ENCODE measurements around the gene LDLRAD3. TPM values are rescaled to one million over a fixed set of nuclear protein-coding genes. Genes with fewer than 3 reads are reported as not detected.
"Not testable (repeated sequence)": the region's sequence is repeated elsewhere in the genome, so short reads cannot be mapped to it uniquely, and the experiment has no call there.

The LDLRAD3 gene
- polyA plus RNA-seq, 1 donor, result 20.4 TPM

- DNase-seq (ENCODE audit: low read depth), result no peak
Measured at GRCh38 chr11:36016709-36017108, 72.8 kb downstream of the LDLRAD3 start.

GRCh38 chr11:36019005-36019596 lies 75.2 kb downstream of the LDLRAD3 start:
- no peak for DNase-seq (ENCODE audit: low read depth)

GRCh38 chr11:36019722-36020121 lies 75.9 kb downstream of the LDLRAD3 start:
- DNase-seq (ENCODE audit: low read depth), result no peak

GRCh38 chr11:36022882-36023281 lies 79.0 kb downstream of the LDLRAD3 start:
- DNase-seq (ENCODE audit: low read depth), result no peak

GRCh38 chr11:36023922-36024321 lies 80.1 kb downstream of the LDLRAD3 start:
- no peak for DNase-seq (ENCODE audit: low read depth)

GRCh38 chr11:36024716-36025115 lies 80.9 kb downstream of the LDLRAD3 start:
- DNase-seq (ENCODE audit: low read depth), result no peak

GRCh38 chr11:36026315-36026968 lies 82.6 kb downstream of the LDLRAD3 start:
- no peak for DNase-seq (ENCODE audit: low read depth)

- DNase-seq (ENCODE audit: low read depth), result no peak
Measured at GRCh38 chr11:36027731-36028130, 83.9 kb downstream of the LDLRAD3 start.

GRCh38 chr11:36029616-36030015 lies 85.8 kb downstream of the LDLRAD3 start:
- DNase-seq (ENCODE audit: low read depth), result no peak

GRCh38 chr11:36030731-36031281 lies 86.9 kb downstream of the LDLRAD3 start:
- no peak for DNase-seq (ENCODE audit: low read depth)

GRCh38 chr11:36033082-36033751 lies 89.4 kb downstream of the LDLRAD3 start:
- no peak for DNase-seq (ENCODE audit: low read depth)

DNA sequence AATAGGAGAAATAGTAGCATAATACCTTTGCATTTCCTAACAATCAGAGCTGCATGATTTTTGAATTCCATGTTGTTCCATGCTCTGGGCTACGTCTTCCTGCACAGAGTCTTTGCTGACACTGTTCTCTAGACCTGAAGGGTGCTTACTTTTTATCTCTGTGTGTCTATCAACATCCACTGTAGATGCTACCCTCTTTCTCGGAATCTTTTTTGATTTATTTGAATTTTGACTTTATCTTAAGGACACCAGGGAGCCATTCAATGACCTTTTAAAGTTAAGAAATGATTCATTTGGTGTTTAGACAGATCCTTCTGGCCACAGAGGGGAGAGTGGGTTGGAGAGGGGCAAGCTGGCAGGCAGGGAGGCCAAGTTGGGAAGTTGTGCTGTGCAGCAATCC lies 90.1 kb downstream of the LDLRAD3 start:
- DNase-seq (ENCODE audit: low read depth), result no peak

DNA sequence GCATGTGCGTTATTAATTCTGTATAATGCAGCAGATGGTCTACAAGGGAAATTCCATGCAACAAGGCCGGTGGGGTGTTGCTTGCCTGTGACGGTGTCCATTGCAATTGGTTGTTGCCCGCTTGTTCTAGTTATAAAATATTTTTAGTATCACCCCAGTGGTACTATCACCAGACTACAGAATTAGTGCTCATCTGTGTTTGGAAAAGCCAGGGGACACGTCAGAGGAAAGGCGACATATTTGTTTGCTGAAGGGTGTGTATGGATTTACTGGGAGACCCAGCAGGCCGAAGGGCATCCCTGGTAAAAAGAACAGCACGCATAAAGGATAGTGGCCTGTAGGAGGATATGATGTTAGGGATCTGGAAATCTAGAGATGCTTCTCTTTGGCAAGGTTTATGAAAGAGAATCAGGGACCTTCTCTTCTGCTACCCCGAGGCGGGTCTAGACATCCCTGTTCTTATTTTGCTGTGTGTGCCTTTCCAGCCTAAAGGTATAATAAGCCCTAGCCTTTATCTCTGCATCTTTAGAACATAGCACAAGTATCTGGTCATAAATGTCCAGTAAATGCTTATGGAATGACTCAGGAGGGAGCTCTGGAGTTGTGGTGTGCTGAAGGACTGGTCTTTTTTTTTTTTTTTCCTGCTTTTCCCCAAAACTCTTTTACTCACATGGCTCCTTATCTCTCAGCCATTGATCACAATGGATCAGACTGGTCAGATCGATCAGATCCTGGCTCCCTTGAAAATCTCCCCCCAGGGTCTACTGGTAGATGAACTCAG lies 90.9 kb downstream of the LDLRAD3 start:
- DNase-seq (ENCODE audit: low read depth), result no peak

DNA sequence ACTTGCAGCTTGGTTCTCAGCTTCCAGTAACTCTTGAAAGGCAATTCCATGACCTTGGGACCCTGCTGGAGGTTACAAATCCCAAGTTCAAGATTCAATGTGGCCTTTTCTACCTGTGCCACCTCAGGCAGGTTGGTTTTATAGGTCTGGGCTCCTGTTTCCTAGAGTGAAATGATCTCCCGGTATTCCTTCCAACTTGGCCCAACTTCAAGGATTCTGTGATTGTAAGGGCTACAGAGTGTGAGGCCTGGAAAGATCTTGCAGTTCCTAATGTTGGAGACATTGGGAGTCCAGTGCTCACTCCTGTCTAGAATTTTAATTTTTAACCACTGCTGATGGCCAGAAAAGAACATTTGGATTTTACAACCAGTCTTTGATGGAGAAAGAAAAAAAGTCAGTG lies 91.6 kb downstream of the LDLRAD3 start:
- no peak for DNase-seq (ENCODE audit: low read depth)

DNA sequence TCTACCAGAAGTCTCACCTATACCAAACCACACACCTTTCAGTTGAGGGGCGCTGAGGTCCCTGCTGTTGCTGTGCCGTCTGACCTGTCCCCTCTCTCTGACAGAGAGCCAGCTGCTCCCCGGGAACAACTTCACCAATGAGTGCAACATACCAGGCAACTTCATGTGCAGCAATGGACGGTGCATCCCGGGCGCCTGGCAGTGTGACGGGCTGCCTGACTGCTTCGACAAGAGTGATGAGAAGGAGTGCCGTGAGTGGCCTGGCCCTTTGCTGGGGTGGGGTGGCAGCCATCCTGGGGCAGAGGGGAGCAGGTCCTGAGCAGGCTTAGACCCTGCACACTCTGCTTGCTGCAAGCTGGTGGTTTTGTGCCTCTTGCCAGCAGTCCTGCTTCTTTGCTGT lies 92.1 kb downstream of the LDLRAD3 start:
- DNase-seq (ENCODE audit: low read depth), result no peak

- DNase-seq (ENCODE audit: low read depth), result no peak
Measured at GRCh38 chr11:36037031-36037430, 93.2 kb downstream of the LDLRAD3 start.

- no peak for DNase-seq (ENCODE audit: low read depth)
Measured at GRCh38 chr11:36038541-36038940, 94.7 kb downstream of the LDLRAD3 start.

DNA sequence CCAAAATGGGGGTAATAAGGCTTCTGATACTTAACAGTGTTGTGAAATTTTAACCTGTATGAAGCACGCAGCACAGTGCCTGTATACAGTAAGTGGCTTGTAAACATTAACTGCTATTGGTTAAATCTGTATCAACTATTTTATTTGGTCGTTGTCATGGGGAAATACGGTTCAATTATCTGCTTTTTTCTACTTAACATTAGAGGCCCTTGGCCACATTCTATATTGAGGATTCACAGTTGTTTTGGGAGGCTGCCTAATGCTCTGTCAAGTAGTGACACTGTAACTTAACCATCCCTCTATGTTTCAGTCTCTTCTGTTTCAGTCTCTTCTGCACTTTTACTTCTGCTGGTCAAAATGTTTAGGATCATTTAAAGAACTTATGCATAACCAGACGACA lies 95.6 kb downstream of the LDLRAD3 start:
- DNase-seq (ENCODE audit: low read depth), result no peak

- no peak for DNase-seq (ENCODE audit: low read depth)
Measured at GRCh38 chr11:36041988-36042611, 98.2 kb downstream of the LDLRAD3 start.

- DNase-seq (ENCODE audit: low read depth), result no peak
Measured at GRCh38 chr11:36044636-36045035, 100.8 kb downstream of the LDLRAD3 start.

DNA sequence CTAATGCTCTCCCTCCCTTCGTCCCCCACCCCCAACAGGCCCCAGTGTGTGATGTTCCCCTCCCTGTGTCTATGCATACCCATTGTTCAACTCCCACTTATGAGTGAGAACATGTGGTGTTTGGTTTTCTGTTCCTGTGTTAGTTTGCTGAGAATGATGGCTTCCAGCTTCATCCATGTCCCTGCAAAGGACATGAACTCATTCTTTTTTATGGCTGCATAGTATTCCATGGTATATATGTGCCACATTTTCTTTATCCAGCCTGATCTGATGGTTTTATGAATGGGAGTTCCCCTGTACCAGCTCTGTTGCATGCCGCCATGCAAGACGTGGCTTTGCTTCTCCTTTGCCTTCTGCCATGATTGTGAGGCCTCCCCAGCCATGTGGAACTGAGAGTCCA lies 102.1 kb downstream of the LDLRAD3 start:
- not testable (repeated sequence) for DNase-seq (ENCODE audit: low read depth)

DNA sequence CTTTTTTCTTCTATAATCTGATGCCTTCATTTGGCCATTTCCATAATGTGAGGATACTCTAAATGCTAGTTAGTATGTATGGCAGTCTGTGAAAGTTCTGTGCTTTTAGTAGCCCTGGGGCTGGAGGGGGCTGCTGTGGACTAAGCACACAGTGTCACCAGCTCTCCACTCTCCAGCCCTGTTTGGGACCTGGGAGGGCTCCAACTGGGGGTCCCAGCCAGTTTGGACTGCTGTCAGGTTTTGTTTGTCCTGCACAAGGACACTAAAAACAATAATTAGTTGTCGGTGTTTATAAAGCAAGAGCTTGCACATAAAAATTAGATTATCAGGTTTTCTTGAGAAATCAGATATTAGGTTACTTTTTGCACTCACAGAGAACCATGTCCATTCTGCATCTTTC lies 103.1 kb downstream of the LDLRAD3 start:
- no peak for DNase-seq (ENCODE audit: low read depth)

Measured in forelimb muscle (tissue), 1 donor.